Stimulated activated CD8-positive, alpha-beta memory T cell treated with anti-CD3 and anti-CD28 coated beads, Interleukin-7, amount 100 ng/mL, for 1 hour (primary cell): Measurements from ENCODE around the gene TSPEAR.
"Not testable (repeated sequence)": the region's sequence is repeated elsewhere in the genome, so short reads cannot be mapped to it uniquely, and the experiment has no call there.

Experiments
- DNase-seq, 2 donors: peaks; one replicate each; pipeline ENCODE4 v3.0.0-alpha.2; 2020; ENCODE audit warnings: low read depth in 2 of 2

TSPEAR gene

DNA sequence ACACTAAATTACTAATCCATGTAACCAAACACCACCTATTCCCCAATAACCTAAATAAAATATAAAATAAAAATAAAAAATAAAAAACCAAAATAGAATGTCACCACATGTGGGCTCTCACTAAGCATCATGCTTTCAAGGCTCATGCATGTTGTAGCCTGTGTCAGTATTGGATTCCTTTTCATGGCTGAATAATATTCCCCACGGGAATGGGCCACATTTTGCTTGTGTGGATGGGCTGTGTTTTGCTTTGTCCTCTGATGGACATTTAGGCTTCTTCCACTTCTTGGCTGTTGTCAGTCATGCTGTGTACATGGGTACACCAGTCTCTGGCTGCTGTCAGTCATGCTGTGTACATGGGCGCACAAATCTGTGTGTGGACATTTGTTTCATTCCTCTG is 122.3 kb downstream of the TSPEAR start:
- no peak for DNase-seq

DNA sequence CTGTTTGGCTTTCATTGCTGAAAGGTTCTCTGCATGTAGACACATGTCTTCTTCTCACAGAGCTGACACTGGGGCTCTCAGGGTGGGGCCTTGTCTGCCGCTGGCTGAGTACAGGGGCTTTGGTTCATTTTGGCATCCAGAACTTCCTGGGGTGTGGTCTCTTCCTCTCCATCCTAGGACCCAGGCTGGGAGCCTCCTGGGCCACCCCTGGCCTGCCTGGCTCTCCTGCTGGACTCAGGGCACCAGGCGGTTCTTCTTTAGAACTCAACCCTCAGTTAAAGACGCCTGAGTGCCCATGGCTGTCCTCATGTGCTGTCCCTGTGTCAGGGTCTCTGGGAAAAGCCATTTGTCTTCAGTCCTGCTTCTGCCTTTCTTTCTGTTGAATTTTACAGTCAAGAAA is 125.5 kb downstream of the TSPEAR start:
- DNase-seq, result no peak

DNA sequence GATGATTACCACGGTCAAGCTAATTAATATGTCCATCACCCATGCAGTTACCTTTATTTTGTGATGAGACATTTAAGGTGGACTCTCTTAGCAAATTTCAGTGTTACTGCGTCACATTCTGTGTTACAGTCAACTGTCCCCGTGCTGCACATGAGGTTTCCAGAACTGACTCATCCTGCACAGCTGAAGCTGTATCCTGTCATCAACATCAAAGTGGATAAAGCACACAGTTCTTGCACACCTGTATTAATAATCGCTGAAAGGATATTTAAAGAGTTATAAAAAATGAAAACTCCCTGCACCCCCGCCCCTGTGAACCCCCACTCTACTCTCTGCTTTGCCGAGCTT is 127.6 kb downstream of the TSPEAR start:
- no peak for DNase-seq

GRCh38 chr21:44583089-44583799 is 128.1 kb downstream of the TSPEAR start:
- no peak for DNase-seq

GRCh38 chr21:44582055-44582454 is 129.3 kb downstream of the TSPEAR start:
- no peak for DNase-seq

DNA sequence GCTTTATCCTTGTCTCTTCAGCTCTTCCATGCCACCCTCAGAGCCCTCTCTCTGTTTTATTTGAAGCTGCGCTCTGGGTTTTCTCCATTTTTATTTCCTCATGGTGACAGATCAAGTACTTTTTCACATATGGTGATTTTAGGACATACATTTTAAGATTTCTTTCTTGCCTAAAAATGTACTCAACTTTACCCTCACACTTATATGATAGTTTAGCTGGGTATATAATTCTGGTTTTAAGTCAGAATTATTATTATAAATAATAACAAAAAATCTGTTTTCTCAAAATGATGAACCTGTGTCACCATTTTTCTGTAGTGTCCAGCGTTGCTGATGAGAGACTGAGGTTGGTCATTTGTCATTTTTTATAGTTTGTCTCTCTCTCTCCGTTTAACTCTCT is 130.2 kb downstream of the TSPEAR start:
- no peak for DNase-seq

DNA sequence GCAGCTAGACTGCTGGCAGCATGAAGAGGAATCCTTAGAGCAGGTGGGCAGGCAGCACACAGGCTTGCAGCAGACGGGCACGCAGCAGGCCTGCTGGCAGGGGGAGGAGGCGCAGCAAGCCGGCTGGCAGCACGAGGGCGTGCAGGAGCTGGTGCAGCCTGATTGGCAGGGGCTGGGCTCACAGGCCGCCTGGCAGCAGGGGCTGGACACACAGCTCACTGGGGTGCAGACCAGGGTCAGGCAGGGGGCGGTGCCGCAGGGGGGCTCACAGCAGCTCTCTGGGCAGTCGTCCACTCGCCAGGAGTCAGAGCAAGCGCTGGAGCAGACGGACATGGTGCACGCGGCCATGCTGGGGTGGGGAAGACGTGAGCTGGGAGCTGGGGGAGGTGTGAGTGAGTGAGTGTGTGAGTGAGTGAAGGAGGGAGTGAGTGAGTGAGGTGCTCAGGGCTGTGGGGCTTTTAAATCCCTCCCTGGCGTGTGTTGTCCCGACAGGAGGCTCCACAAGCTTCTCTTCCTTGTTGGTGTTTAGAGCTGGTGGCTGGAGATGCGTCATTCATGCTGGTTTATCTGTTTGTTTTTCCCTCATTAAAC is 131.0 kb downstream of the TSPEAR start, which contains the start of gene KRTAP10-5:
Gene KRTAP10-5, minus strand, starts transcription at position 374 of the 591 bp plus-strand sequence. Its CDS starts 26 bp downstream, at position 348.
- not testable (repeated sequence) for DNase-seq

DNA sequence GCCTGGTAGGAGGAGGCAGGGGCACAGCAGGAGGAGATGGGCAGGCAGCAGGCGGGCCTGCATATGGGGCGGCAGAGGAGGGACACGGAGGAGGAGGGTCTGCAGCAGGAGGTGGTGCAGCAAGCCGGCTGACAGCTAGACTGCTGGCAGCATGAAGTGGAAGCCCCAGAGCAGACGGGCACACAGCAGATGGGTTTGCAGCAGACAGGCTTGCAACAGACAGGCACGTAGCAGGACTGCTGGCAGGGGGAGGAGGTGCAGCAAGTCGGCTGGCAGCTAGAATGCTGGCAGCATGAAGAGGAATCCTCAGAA is 131.6 kb downstream of the TSPEAR start:
- no peak for DNase-seq

DNA sequence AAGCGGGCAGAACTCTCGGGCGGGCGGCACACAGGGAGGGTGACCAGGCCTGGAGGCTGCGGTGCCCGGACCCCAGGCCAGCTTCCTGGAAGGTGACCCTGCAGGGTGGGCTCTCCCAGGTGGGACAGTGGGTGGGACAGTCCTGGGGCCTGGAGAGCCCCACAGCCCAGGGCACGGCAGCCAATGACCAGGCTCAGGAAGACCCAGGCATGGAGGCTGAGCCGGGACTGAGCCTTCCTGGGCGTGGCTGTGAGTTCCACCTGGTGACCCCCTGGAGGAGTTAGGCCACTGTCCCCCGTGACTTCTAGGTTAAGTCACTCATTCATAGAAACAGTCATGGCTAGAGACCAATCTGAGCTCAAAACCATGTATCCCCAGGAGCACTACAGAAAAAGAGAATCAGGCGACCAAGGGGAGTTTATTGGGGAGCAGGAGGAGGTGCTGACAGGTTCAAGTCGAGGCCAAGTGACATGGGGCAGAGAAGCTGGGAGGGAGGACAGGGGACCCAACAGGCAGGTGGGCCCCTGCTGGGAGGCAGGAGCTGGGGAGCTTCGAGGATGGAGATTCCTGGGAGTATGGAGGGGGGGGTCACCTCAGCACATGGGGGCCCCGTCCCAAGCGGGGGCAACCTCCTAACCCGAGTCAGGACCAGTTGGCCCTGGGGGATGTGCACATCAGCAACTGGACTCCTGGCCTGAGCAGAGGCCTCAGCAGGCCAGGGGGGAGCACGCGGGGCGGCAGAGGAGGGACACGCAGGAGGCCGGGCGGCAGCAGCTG is 132.1 kb downstream of the TSPEAR start:
- no peak for DNase-seq

DNA sequence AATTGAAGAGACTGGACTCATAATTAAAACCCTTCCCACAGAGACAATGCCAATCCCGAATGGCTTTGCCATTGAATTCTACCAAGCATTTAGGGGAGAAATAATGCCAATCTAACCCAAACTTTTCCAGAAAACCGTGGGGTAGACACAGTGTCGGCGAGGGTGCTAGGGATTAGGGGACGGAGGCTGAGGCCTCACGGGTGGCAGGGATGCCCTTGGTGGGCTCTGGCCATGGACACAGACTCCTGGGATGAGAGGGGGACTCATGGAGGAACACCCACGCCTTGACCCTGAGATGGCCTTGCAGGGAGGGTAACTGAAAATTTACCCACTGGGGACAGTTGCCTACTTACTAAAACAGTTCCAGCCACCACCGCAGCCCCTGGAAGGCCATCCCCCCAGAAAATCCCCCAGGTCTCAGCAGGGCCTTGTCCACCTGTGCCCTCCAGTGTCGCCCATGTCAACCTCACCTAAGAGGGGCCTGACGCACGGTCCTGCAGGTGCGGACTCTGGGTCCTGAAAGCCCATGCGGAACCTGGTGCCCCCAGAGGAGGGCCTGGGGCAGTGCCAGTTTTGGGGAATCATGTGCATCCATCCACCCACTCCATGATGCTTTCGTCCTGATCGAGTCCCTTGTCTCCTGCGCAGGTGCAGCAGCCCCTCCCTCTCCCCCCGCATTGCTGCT is 132.9 kb downstream of the TSPEAR start:
- no peak for DNase-seq

DNA sequence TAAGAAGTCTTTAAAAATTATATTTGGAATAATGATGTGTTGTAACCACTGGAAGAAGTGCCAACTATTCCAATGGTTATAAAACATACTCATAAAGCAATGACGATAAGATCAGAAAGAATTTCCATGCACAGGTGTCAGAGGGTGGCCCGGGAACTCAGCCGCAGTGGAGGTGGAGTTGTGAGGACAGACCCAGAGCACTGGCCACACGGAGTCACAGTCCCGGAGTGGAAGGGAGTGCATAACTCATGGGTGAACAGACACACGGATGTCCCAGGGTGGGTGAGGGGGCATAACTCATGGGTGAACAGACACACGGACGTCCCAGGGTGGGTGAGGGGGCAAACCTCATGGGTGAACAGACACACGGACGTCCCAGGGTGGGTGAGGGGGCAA is 135.3 kb downstream of the TSPEAR start:
- no peak for DNase-seq

DNA sequence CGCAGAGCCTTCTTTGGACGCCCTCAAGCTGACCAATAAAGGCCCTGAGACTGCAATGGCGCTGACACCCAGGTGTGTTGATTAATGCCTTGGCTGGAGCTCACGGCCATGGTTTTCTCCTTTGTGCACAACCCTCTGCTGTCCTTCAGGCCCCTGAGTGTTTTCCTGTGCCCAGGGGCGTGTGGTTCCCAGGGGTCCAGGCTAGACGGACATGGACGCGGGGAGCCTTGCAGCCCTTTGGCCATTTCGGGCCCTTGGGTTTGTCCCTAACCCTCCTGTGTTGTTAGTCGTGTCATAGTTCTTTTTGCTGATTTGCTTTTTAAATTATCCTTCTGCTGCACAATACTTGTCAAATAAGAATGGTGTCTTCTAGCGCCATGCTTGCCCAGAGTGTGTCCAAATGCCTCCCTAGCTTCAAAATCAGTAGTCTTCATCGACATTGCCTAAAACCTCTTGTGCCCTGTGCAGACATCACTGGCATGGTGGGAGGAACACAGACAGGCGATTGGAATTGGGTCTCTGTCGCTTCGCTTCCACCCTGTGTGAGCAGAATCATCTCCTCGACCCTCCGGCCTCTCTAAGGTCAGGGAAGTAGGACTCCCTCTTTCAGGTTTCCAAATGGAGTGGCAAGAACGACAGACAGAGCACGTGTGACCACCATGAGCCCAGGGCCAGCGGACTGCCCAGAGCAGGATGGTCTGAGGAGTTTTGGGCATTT is 135.9 kb downstream of the TSPEAR start:
- no peak for DNase-seq

GRCh38 chr21:44574457-44575306 is 136.7 kb downstream of the TSPEAR start:
- no peak for DNase-seq

- not testable (repeated sequence) for DNase-seq
Measured at GRCh38 chr21:44573630-44574456, 137.5 kb downstream of the TSPEAR start, which contains the start of gene KRTAP10-4. KRTAP10-4 (plus strand) TSS chr21:44573729; CDS start chr21:44573759, 30 bp downstream.

DNA sequence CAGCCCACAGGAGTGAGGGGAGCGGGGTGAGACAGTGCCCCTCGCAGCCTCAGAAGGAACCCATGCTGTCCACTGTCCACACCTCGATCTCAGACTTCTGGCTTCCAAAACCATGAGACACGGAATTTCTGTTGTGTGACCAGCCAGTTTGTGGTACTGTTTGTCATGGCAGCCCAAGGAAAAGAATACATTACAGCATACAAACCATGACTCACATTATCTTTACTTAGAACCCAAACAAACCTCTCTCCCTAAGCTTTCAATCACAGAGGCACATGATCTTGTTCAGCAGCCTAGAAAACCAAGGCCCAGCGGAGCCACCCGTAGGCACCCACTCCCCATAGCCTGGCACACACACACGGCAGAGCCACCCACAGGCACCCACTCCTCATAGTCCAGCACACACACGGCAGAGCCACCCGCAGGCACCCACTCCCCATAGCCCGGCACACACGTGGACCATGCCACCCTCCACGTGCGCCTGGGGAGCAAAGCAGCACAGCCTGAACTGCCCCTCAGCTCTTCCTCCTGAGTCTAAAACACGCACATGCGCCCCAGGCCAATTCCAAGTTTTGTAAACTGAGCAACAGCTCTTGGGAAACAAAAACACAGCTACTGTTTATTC is 138.3 kb downstream of the TSPEAR start:
- DNase-seq, result no peak

DNA sequence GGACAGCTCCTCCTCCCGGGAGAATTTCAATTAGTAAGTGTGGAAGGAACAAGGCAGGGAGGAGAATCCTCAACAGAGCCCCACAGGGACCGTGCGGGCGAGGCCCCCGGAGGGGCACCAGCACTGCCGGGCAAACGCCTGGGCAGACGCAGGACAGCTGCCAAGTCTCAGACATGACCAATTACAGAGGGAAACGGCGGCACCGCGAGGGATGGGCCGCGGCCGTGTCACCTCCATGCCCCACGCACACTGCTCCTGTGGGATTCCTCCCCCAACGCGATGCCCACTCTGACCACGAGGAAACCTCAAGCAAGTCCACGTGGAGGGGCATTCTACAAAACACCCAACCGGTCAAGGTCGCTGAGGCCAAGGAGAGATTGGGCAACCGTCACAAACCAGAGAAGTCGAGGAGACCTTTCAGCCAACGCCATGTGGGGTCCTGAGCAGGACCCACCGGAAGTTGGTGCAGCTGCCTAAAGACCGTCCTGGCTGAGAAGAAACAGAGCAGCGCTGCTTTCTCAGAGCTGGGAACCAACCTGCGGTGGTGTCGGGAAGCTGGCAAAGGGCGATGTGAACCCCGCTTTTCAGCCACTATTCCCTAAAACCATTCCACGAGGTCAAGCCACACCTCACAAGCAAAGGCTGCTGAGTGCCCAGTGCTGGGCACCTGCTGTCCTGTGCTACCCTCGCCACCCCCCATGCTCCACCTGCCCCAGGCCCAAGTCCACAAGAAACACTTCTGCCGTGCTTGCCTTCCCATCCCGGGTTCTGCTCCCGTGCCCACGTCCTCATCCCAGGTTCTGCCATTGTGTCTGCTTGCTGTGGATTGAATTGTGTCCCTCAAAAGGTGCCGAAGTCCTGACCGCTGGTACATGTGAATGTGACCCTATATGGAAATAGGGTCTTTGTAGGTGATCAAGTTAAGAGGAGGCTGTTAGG is 139.3 kb downstream of the TSPEAR start:
- DNase-seq, result no peak

DNA sequence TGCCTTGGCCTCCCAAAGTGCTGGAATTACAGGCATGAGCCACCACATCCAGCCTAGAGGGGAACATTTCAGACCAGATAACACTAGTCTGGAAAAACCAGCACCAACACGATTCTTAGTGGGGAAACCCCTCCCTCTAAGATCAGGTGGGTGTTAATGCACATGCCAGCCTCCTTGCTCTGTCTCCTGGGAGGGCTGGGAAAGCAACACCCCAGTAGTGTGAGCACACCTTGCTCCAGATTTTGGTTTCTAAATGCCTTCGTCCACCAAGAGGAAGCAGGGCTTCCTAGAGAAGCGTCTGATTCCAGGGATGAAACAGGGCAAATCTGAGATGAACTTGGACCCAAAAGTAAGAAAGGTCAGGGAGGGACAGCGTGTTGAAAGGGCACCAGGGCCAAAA is 140.1 kb downstream of the TSPEAR start:
- DNase-seq, result no peak

GRCh38 chr21:44569861-44570517 is 141.4 kb downstream of the TSPEAR start:
- no peak for DNase-seq
